Activated CD4-positive, alpha-beta T cell treated with anti-CD3 and anti-CD28 coated beads for 36 hours (primary cell): Measurements from ENCODE around the gene ZBED1. TPM values are rescaled to one million over a fixed set of nuclear protein-coding genes. Genes with fewer than 3 reads are reported as not detected.
"Not testable (repeated sequence)": the region's sequence is repeated elsewhere in the genome, so short reads cannot be mapped to it uniquely, and the experiment has no call there.

Experiments used
- ATAC-seq: fragments of 200-7000 bp; cut with Tn5 transposase; one replicate; pipeline ENCODE4 v1.10.0; 2021; ENCODE audit warnings: mild to moderate bottlenecking, moderate library complexity
- CTCF ChIA-PET: fragments of 350-600 bp; sonication (Branson Sonifier 250); formaldehyde crosslinking; loops from one replicate; lab custom pipeline; 2021; ENCODE audit warnings: antibody characterized with exemption; lab: Charles Lee
- POLR2A ChIA-PET: fragments of 350-600 bp; sonication (Branson Sonifier 250); formaldehyde crosslinking; loops from one replicate; lab custom pipeline; 2021; ENCODE audit warnings: antibody characterized with exemption, inconsistent platforms; lab: Charles Lee
- DNase-seq: peaks from one replicate; pipeline ENCODE4 v3.0.0-alpha.2; 2020
- H3K27ac Mint-ChIP-seq: one replicate; pipeline ENCODE4 v1.8.0; 2021; ENCODE audit warnings: mixed read lengths
- H3K27me3 Mint-ChIP-seq: one replicate; pipeline ENCODE4 v1.8.0; 2021; ENCODE audit warnings: mixed read lengths
- H3K36me3 Mint-ChIP-seq: one replicate; pipeline ENCODE4 v1.8.0; 2021; ENCODE audit warnings: low read depth, mixed read lengths
- H3K4me1 Mint-ChIP-seq: one replicate; pipeline ENCODE4 v1.8.0; 2021; ENCODE audit warnings: mixed read lengths
- H3K4me3 Mint-ChIP-seq: one replicate; pipeline ENCODE4 v1.8.0; 2021; ENCODE audit warnings: mild to moderate bottlenecking, moderate library complexity, mixed read lengths
- H3K9me3 Mint-ChIP-seq: one replicate; pipeline ENCODE4 v1.8.0; 2021; ENCODE audit warnings: low read depth, mixed read lengths
- intact Hi-C, 2 experiments: fragments of 100-400 bp; cut with DNase I in 1 of 2; cut with micrococcal nuclease in 1 of 2; formaldehyde crosslinking; loops; one replicate each; pipeline versions ENCODE4 v1.14.2 to v1.15.1; 2022 to 2024; cut with DNase I, micrococcal nuclease
- total RNA-seq, 2 experiments: library from RNA; stranded (reverse); gene quantifications; one replicate each; pipeline ENCODE4 v1.2.3, GENCODE V29; 2021

ZBED1 gene
- total RNA-seq, 2 experiments from 2014 or later, result 30.0 to 33.6 TPM

GRCh38 chrX:2514131-2514530 lies 13.4 kb upstream of the ZBED1 start:
- no peak for DNase-seq
- Mint-ChIP-seq H3K27ac (no peak overlapping the region), H3K4me1 (peaks cover 3% of the 10 kb centered on the region), H3K27me3 (peaks cover 4% of the 10 kb centered on the region), H3K9me3 (no peaks in the 10 kb centered on the region), H3K4me3 (no peak overlapping the region), H3K36me3 (no peaks in the 10 kb centered on the region)
- ATAC-seq, result no peak
- POLR2A ChIA-PET, result no interaction called here
- intact Hi-C loops, result no loop called here
- CTCF ChIA-PET, result no interaction called here

- H3K27me3 Mint-ChIP-seq, result peaks cover 4% of the 10 kb centered on the region
- no peak for DNase-seq
- CTCF ChIA-PET, result no interaction called here
- ATAC-seq, result no peak
- H3K27ac Mint-ChIP-seq, result no peak overlapping the region
- H3K9me3 Mint-ChIP-seq, result no peaks in the 10 kb centered on the region
- H3K36me3 Mint-ChIP-seq, result no peaks in the 10 kb centered on the region
- intact Hi-C loops, result no loop called here
- H3K4me3 Mint-ChIP-seq, result no peak overlapping the region
- H3K4me1 Mint-ChIP-seq, result peaks cover 3% of the 10 kb centered on the region
- POLR2A ChIA-PET, result no interaction called here
Measured at GRCh38 chrX:2513121-2513664, 12.4 kb upstream of the ZBED1 start.

GRCh38 chrX:2512501-2512900 lies 11.7 kb upstream of the ZBED1 start:
- Mint-ChIP-seq H3K9me3 (no peaks in the 10 kb centered on the region), H3K4me1 (peaks cover 3% of the 10 kb centered on the region), H3K36me3 (no peaks in the 10 kb centered on the region), H3K27ac (no peak overlapping the region), H3K4me3 (no peak overlapping the region), H3K27me3 (peaks cover 4% of the 10 kb centered on the region)
- ChIA-PET CTCF (no interaction called here), POLR2A (no interaction called here)
- intact Hi-C loops, result no loop called here
- no peak for ATAC-seq
- DNase-seq, result no peak

GRCh38 chrX:2511326-2511725 lies 10.6 kb upstream of the ZBED1 start:
- no peaks in the 10 kb centered on the region for H3K9me3 Mint-ChIP-seq
- no peak overlapping the region for H3K4me3 Mint-ChIP-seq
- H3K27me3 Mint-ChIP-seq, result peaks cover 4% of the 10 kb centered on the region
- no peak for DNase-seq
- no peak overlapping the region for H3K27ac Mint-ChIP-seq
- intact Hi-C loops, result no loop called here
- POLR2A ChIA-PET, result no interaction called here
- no peaks in the 10 kb centered on the region for H3K4me1 Mint-ChIP-seq
- no peak for ATAC-seq
- CTCF ChIA-PET, result no interaction called here
- H3K36me3 Mint-ChIP-seq, result no peaks in the 10 kb centered on the region

GRCh38 chrX:2508648-2509335 lies 8.0 kb upstream of the ZBED1 start:
- Mint-ChIP-seq H3K36me3 (no peaks in the 10 kb centered on the region), H3K27ac (no peak overlapping the region), H3K4me3 (no peak overlapping the region), H3K27me3 (no peaks in the 10 kb centered on the region), H3K4me1 (no peaks in the 10 kb centered on the region), H3K9me3 (no peaks in the 10 kb centered on the region)
- POLR2A ChIA-PET, result no interaction called here
- CTCF ChIA-PET, result no interaction called here
- no peak for ATAC-seq
- intact Hi-C loops, result no loop called here
- no peak for DNase-seq

GRCh38 chrX:2507904-2508627 lies 7.3 kb upstream of the ZBED1 start:
- POLR2A ChIA-PET, result no interaction called here
- Mint-ChIP-seq H3K4me1 (no peaks in the 10 kb centered on the region), H3K27me3 (no peaks in the 10 kb centered on the region), H3K4me3 (no peak overlapping the region), H3K9me3 (no peaks in the 10 kb centered on the region), H3K27ac (no peak overlapping the region), H3K36me3 (no peaks in the 10 kb centered on the region)
- intact Hi-C loops, result no loop called here
- DNase-seq (no peak), ATAC-seq (no peak)
- CTCF ChIA-PET, result no interaction called here

- Mint-ChIP-seq H3K27me3 (no peaks in the 10 kb centered on the region), H3K9me3 (no peaks in the 10 kb centered on the region), H3K27ac (no peak overlapping the region), H3K4me3 (no peak overlapping the region), H3K4me1 (no peaks in the 10 kb centered on the region), H3K36me3 (no peaks in the 10 kb centered on the region)
- ChIA-PET CTCF (no interaction called here), POLR2A (no interaction called here)
- intact Hi-C loops, result no loop called here
- DNase-seq (no peak), ATAC-seq (no peak)
Measured at GRCh38 chrX:2507196-2507595, 6.4 kb upstream of the ZBED1 start.

- H3K27ac Mint-ChIP-seq, POLR2A ChIA-PET, DNase-seq, CTCF ChIA-PET, H3K36me3 Mint-ChIP-seq, ATAC-seq, H3K9me3 Mint-ChIP-seq, H3K27me3 Mint-ChIP-seq, H3K4me3 Mint-ChIP-seq, intact Hi-C loops, H3K4me1 Mint-ChIP-seq: not testable (repeated sequence)
Measured at GRCh38 chrX:2505341-2505740, 4.6 kb upstream of the ZBED1 start.

- Mint-ChIP-seq H3K27me3 (no peaks in the 10 kb centered on the region), H3K9me3 (no peaks in the 10 kb centered on the region), H3K36me3 (no peaks in the 10 kb centered on the region), H3K27ac (no peak overlapping the region), H3K4me3 (no peak overlapping the region), H3K4me1 (no peaks in the 10 kb centered on the region)
- intact Hi-C loops, result loop anchor here in 1 of 2 experiments (5.0 kb wide), 3 partner anchors 87 to 1298 kb away; partner anchors contain the start of gene CD99
- ATAC-seq, result no peak
- DNase-seq, result no peak
- POLR2A ChIA-PET, result no interaction called here
- CTCF ChIA-PET, result no interaction called here
Measured at GRCh38 chrX:2504706-2505332, 4.0 kb upstream of the ZBED1 start.

- intact Hi-C loops, result loop anchor here in 1 of 2 experiments (5.0 kb wide), 3 partner anchors 88 to 1297 kb away; partner anchors contain the start of gene CD99
- Mint-ChIP-seq H3K4me1 (peaks cover 10% of the 10 kb centered on the region), H3K27ac (no peak overlapping the region), H3K36me3 (peaks cover 2% of the 10 kb centered on the region), H3K9me3 (no peaks in the 10 kb centered on the region), H3K4me3 (peak overlapping the region; percentile 14), H3K27me3 (no peaks in the 10 kb centered on the region)
- DNase-seq (no peak), ATAC-seq (no peak)
- POLR2A ChIA-PET, result no interaction called here
- CTCF ChIA-PET, result no interaction called here
Measured at GRCh38 chrX:2503591-2504500, 3.1 kb upstream of the ZBED1 start.
